GM19238 (cell line): ENCODE measurements around the gene ZSCAN25.
"Not testable (repeated sequence)": the region's sequence is repeated elsewhere in the genome, so short reads cannot be mapped to it uniquely, and the experiment has no call there.

ENCODE experiments used
- DNase-seq: peaks from one replicate; pipeline ENCODE4 v3.0.0; 2011; ENCODE audit warnings: low spot score; ENCODE audit not compliant: insufficient read length

The ZSCAN25 gene

GRCh38 chr7:99617192-99617781 lies 541 bp downstream of the ZSCAN25 start:
- DNase-seq = no peak

GRCh38 chr7:99618726-99619125 lies 2.0 kb downstream of the ZSCAN25 start:
- DNase-seq = no peak

- no peak for DNase-seq
These were observed 2.9 kb downstream of the ZSCAN25 start for GRCh38 chr7:99619571-99620130.

DNA sequence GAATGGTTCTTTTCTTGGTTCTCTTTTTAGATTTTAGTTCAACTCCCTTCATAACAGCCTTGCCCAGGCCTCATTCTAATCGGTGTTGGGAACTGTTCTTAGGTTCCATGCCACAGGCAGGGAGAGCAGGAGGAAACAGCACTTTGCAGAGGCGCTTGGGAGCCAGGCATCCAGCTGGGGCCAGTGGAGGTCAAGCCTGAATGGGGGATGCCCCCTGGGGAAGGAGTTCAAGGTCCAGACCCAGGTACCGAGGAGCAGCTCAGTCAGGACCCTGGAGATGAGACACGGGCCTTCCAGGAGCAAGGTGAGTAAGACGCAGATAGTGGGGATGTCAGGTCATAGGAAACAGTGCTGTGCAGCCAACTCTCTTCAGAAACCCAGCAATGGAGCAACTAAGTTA lies 4.5 kb downstream of the ZSCAN25 start:
- no peak for DNase-seq

DNA sequence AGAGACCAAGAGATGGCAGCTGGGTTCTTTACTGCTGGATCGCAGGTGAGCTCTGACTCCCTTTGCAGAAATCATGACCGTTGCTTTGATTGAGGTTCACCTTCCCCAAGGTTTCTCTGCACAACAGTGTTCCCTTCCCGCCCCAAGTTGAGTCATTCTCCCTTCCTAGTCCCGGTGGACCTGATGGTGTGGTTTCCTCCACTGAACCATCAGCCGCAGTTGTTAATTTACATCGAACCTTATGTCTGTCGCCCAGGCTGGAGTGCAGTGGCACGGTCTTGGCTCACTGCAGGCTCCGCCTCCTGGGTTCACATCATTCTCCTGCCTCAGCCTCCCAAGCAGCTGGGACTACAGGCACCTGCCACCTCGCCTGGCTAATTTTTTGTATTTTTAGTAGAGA lies 5.8 kb downstream of the ZSCAN25 start:
- no peak for DNase-seq

DNA sequence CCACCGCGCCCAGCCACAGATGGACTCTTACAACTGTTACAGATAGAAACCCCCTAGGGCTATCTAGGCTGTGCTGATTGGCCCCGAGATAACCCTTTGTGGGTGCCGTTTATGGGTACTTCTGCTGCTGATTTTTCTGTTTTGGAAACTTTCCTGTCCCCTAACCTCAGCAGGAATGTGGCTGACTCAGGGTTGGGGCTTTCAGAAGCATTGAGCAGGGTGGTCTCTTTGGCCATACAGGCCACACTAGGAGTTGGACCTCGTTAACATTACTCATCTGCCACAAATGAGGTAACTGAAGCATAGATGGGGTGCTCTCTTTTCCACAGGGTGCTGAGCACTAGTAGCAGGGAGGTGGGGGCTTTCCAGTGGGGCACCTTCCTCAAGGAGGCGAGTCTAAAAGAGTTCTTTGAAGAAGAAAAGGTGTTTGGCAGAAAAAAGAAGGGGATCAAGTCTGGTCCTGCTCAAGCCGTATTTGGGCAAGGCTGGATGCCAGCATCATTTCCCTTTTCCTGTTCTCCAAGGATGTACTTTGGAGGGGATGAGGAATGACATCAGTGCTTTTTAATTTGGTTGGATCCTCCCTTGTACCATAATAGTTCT lies 6.4 kb downstream of the ZSCAN25 start:
- no peak for DNase-seq

GRCh38 chr7:99623702-99624447 lies 7.1 kb downstream of the ZSCAN25 start:
- DNase-seq = no peak

DNA sequence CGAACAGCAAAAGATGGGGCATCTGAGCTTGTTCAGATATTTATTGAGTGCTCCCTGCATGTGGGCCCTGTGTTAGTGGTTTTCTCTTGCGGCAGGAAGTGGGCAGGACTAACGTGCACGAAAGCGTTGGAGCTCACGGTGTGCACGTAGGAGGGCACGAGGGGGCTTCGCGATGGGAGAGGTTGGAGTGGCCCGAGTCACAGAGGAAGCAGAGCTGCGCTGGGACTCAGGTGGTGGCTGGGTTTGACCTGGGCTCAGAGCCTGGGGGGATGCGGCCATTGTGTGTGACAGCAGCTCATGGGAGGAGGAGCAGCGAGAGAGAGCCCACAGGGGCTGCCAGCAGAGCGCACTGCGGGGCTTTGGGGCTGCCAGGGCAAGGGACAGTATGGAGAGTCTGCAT lies 7.7 kb downstream of the ZSCAN25 start:
- no peak for DNase-seq

- DNase-seq = no peak
These were observed 8.6 kb downstream of the ZSCAN25 start for GRCh38 chr7:99625321-99625720.

GRCh38 chr7:99625961-99626360 lies 9.2 kb downstream of the ZSCAN25 start:
- DNase-seq = no peak

DNA sequence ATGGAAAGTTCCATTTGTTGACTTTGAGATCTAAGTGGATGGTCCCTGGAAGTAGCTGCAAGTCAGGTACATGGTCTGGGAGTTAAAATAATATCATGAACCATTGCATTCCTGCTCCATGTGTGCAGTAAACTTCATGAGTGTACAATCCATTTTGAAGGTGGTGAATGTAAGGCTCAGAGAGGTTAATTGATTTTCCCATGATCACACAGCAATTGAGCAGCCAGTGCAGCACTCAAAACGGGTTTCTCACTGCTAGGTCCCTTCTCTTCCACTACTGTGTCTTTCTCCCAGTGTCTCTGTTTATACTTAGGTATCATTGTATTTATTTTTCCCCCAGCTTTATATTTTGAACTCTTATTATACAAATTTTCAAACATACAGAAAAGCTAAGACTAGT lies 9.9 kb downstream of the ZSCAN25 start:
- no peak for DNase-seq

GRCh38 chr7:99627513-99627912 lies 10.8 kb downstream of the ZSCAN25 start:
- no peak for DNase-seq

GRCh38 chr7:99628471-99629465 lies 12.0 kb downstream of the ZSCAN25 start:
- no peak for DNase-seq

DNA sequence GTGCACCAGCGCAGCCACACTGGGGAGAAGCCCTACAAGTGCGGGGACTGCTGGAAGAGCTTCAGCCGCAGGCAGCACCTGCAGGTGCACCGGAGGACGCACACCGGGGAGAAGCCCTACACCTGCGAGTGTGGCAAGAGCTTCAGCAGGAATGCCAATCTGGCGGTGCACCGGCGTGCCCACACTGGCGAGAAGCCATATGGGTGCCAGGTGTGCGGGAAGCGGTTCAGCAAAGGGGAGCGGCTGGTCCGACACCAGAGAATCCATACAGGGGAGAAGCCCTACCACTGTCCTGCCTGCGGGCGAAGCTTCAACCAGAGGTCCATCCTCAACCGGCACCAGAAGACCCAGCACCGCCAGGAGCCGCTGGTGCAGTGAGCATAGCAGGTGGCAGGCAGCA lies 12.9 kb downstream of the ZSCAN25 start:
- no peak for DNase-seq

- DNase-seq = no peak
These were observed 14.8 kb downstream of the ZSCAN25 start for GRCh38 chr7:99631295-99632109.

GRCh38 chr7:99637414-99637813 lies 20.7 kb downstream of the ZSCAN25 start:
- not testable (repeated sequence) for DNase-seq

DNA sequence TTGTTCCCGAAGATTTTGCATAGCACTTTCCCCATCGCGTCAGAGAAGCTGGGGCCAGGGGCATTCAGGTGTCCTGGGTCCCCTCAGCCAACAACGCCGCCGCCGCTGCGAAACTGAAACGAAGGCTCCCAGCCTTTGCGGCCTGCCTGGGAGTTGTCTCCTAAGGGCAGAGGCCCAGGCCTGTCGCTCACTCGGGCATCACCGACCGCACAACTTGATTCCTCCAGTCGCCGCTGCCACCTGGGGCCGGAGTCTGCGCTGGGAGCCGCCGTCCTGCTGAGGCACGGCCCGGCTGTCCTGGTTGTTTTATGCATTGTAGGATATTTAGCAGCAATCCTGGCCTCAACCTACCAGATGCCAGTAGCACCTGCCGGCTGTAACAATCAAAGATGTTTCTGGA lies 22.0 kb downstream of the ZSCAN25 start:
- DNase-seq = no peak

DNA sequence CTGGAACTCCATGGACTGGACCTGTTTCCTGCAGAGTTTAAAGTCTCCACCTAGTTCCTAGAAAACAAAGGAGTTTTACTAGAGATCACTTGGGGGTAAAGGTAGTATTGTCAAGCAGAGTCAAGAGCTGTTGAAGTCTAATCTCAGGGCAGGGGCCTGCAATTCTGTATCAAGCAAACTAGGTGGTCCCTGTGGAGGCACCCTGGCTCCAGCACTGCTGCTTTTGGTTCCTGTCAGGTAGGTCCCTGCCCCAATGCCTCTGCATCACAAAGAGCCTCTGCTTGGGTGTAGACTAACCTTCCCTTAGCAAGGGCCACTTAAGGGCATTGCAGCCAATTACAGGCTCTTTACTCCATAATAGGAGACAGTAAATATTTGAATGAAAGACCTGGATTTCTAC lies 22.5 kb downstream of the ZSCAN25 start:
- DNase-seq = no peak

DNA sequence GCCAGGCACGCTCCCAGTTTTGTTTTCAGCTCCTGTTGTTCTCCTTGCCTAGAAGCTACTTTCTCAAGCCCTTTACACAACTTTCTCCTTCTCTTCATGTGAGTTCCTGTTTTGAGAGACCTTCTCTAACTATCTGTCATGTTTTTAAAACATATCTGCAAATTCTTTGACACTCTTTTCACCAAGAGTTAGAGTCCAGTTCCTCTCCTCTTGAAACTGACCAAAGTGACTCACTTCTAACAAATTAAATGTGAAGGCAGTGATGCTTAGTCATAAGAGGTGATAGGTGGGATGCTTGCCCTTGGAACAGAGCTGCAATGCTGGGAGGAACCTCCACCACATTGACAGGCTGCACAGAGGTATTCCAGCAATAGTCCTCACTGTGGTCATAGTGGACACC lies 25.3 kb downstream of the ZSCAN25 start:
- no peak for DNase-seq

- no peak for DNase-seq
These were observed 26.7 kb downstream of the ZSCAN25 start for GRCh38 chr7:99643464-99643863.
